Testis (tissue), 3 donors: ENCODE data around the gene CHRM4. TPM values are rescaled to one million over a fixed set of nuclear protein-coding genes. Genes with fewer than 3 reads are reported as not detected.

Experiments
- DNase-seq: peaks from one replicate; pipeline ENCODE4 v3.0.0-alpha.2; 2019
- H3K27ac ChIP-seq, 2 donors: fragments of 200-600 bp; sonication (generic); one replicate each; pipeline ENCODE4 v1.5.1; 2019
- H3K27me3 ChIP-seq: fragments of 200-600 bp; sonication (generic); one replicate; pipeline ENCODE4 v1.5.1; 2019
- H3K36me3 ChIP-seq: fragments of 200-600 bp; sonication (generic); one replicate; pipeline ENCODE4 v1.5.1; 2017; ENCODE audit warnings: low read depth; ENCODE audit errors: missing control alignments
- H3K4me1 ChIP-seq: fragments of 200-600 bp; sonication (generic); one replicate; pipeline ENCODE4 v1.5.1; 2019
- H3K4me3 ChIP-seq, 2 donors: fragments of 200-600 bp; sonication (generic); one replicate each; pipeline ENCODE4 v1.5.1; 2017 to 2019
- H3K9me3 ChIP-seq: fragments of 200-600 bp; sonication (generic); one replicate; pipeline ENCODE4 v1.5.1; 2017
- CTCF ChIP-seq, 3 experiments: fragments of 450-650 bp in 2 of 3; fragments of 200-600 bp in 1 of 3; sonication (generic) in 1 of 3; IDR thresholded peaks; one replicate each; pipeline ENCODE4 v1.5.1; 2016 to 2019; ENCODE audit warnings: antibody characterized with exemption in 3 of 3, mild to moderate bottlenecking in 2 of 3, moderate library complexity in 1 of 3
- POLR2A ChIP-seq: fragments of 450-650 bp; IDR thresholded peaks from one replicate; pipeline ENCODE4 v1.6.1; 2017; ENCODE audit warnings: antibody characterized with exemption, mild to moderate bottlenecking, moderate library complexity
- WGBS, 2 donors: methylation state at CpG; one replicate each; pipeline ENCODE4 v1.1.5; 2018; 5-methylcytosine and 5-hydroxymethylcytosine counted together
- intact Hi-C: fragments of 100-400 bp; cut with DNase I; formaldehyde crosslinking; loops from one replicate; pipeline ENCODE4 v1.15.1; 2023; ENCODE audit warnings: low total_unique reads
- polyA plus RNA-seq: library from polyadenylated mRNA; stranded (reverse); fragments of 350-450 nt; fragmentation: Illumina TruSeq; extraction: RNeasy Lipid Tissue Mini Kit (QIAGEN cat#74804); gene quantifications from one replicate; pipeline ENCODE4 v1.2.3, GENCODE V29; 2014; ENCODE audit warnings: low read depth, low replicate concordance; ENCODE audit not compliant: insufficient read depth
- total RNA-seq, 2 donors: library from RNA; depleted of rRNA; stranded (reverse); fragments of >200 nt; gene quantifications; one replicate each; pipeline ENCODE4 v1.2.3, GENCODE V29; 2016

The CHRM4 gene
- total and polyA plus RNA-seq, 3 donors from 2014 or later = 7.2 to 19.5 (median 13.5) TPM

- Histone ChIP-seq H3K9me3 (no peaks in the 10 kb centered on the region), H3K27ac (no peak overlapping the region), H3K27me3 (no peaks in the 10 kb centered on the region), H3K4me1 (peaks cover 11% of the 10 kb centered on the region), H3K36me3 (no peaks in the 10 kb centered on the region), H3K4me3 (no peak overlapping the region)
- intact Hi-C loops = no loop called here
- TF ChIP-seq CTCF (IDR thresholded peaks at IDR 0.05) (no peak), POLR2A (no peak)
- no peak for DNase-seq
- 90% methylated on average over 8 to 13 of the region's 13 CpGs for WGBS, 2 donors
Observed at GRCh38 chr11:46370253-46370652, 21.3 kb downstream of the CHRM4 start.

GRCh38 chr11:46369458-46370152 lies 22.0 kb downstream of the CHRM4 start:
- Histone ChIP-seq H3K9me3 (no peaks in the 10 kb centered on the region), H3K36me3 (no peaks in the 10 kb centered on the region), H3K27me3 (no peaks in the 10 kb centered on the region), H3K4me3 (no peak overlapping the region), H3K27ac (no peak overlapping the region), H3K4me1 (peaks cover 11% of the 10 kb centered on the region)
- WGBS, 2 donors = 72 to 73% methylated on average over 15 to 25 of the region's 25 CpGs
- TF ChIP-seq POLR2A = no peak
- peak; percentile 55 to 81 (median 64) for TF ChIP-seq CTCF (IDR thresholded peaks at IDR 0.05)
- intact Hi-C loops = no loop called here
- DNase-seq = peak; percentile 70

GRCh38 chr11:46367916-46368267 lies 23.7 kb downstream of the CHRM4 start:
- H3K27me3 ChIP-seq = no peaks in the 10 kb centered on the region
- H3K27ac ChIP-seq = no peak overlapping the region
- no peak for DNase-seq
- no peaks in the 10 kb centered on the region for H3K9me3 ChIP-seq
- intact Hi-C loops = no loop called here
- WGBS, 2 donors = 69% methylated on average over 12 of the region's 12 CpGs; no CpG with 5 or more reads in 1 of the 2 donors
- peaks cover 11% of the 10 kb centered on the region for H3K4me1 ChIP-seq
- TF ChIP-seq CTCF (IDR thresholded peaks at IDR 0.05) = no peak
- no peak for TF ChIP-seq POLR2A
- no peaks in the 10 kb centered on the region for H3K36me3 ChIP-seq
- H3K4me3 ChIP-seq = no peak overlapping the region

- Histone ChIP-seq H3K36me3 (no peaks in the 10 kb centered on the region), H3K27ac (no peak overlapping the region), H3K9me3 (no peaks in the 10 kb centered on the region), H3K27me3 (no peaks in the 10 kb centered on the region), H3K4me1 (peaks cover 11% of the 10 kb centered on the region), H3K4me3 (peak overlapping the region in 1 of 2 donors; percentile 13)
- peak; percentile 77 for DNase-seq
- no peak for TF ChIP-seq POLR2A
- TF ChIP-seq CTCF (IDR thresholded peaks at IDR 0.05) = peak; percentile 80 to 95 (median 83)
- WGBS, 2 donors = 29% methylated on average over 26 of the region's 32 CpGs; no CpG with 5 or more reads in 1 of the 2 donors
- intact Hi-C loops = no loop called here
Observed at GRCh38 chr11:46367244-46367915, 24.2 kb downstream of the CHRM4 start.
